GM12878 (cell line): ENCODE data around the gene R3HDM1. TPM values are rescaled to one million over a fixed set of nuclear protein-coding genes. Genes with fewer than 3 reads are reported as not detected.
A peak's percentile ranks its signal among the peaks of the same experiment; 100 is the strongest.

Source experiments
- ATAC-seq: fragments of 200-7000 bp; cut with Tn5 transposase; 3 replicates; pipeline ENCODE4 v1.9.1; 2020; ENCODE audit warnings: mild to moderate bottlenecking, moderate library complexity
- BruUV-seq: library from RNA; stranded (reverse); fragments of 400-500 nt; replicated peaks from 2 replicates; lab custom pipeline; 2021; lab: Mats Ljungman, UMichigan
- CTCF ChIA-PET: fragments of 300-600 bp; sonication (Branson Sonifier 250); formaldehyde crosslinking; extraction: SDS; loops from one replicate; lab custom pipeline; 2021; ENCODE audit warnings: inconsistent platforms; lab: Yijun Ruan, JAX
- POLR2A ChIA-PET: fragments of 350-600 bp; formaldehyde crosslinking; extraction: SDS; loops from one replicate; lab custom pipeline; 2021; ENCODE audit warnings: inconsistent platforms; lab: Charles Lee
- RAD21 ChIA-PET: fragments of 300-600 bp; sonication (Branson Sonifier 250); formaldehyde crosslinking; loops from one replicate; lab custom pipeline; 2023; ENCODE audit warnings: antibody characterized with exemption; ENCODE audit not compliant: unreplicated experiment; lab: Charles Lee
- SMC1A ChIA-PET: fragments of 300-600 bp; sonication (Branson Sonifier 250); formaldehyde crosslinking; loops from one replicate; lab custom pipeline; 2023; ENCODE audit not compliant: unreplicated experiment, uncharacterized antibody; lab: Charles Lee
- DNase-seq: peaks from one replicate; pipeline ENCODE4 v3.0.0-alpha.2; 2011; ENCODE audit warnings: low read depth, low spot score
- FAIRE-seq: peaks from 3 replicates; lab custom pipeline; 2011; peaks lifted over from hg19 to GRCh38; lab: Jason Lieb, UNC
- H2AFZ ChIP-seq: 2 replicates; pipeline ENCODE4 v1.6.0; 2011; ENCODE audit warnings: low read depth, low read length, control low read depth; ENCODE audit not compliant: control insufficient read depth
- H3K27ac ChIP-seq: 2 replicates; pipeline ENCODE4 v1.5.1; 2011; ENCODE audit warnings: control low read depth; ENCODE audit not compliant: control insufficient read depth, insufficient read depth
- H3K27me3 ChIP-seq, 2 experiments: replicated peaks in 1 of 2; 2 replicates each; pipeline versions ENCODE4 v1.6.0 to v1.6.1; 2011; ENCODE audit warnings: low read length in 1 of 2; ENCODE audit not compliant: control insufficient read depth in 2 of 2, insufficient read depth in 2 of 2
- H3K36me3 ChIP-seq, 2 experiments: 2 replicates each; pipeline ENCODE4 v1.5.1; 2011; ENCODE audit warnings: low read length in 1 of 2; ENCODE audit not compliant: control insufficient read depth in 2 of 2, insufficient read depth in 2 of 2
- H3K4me1 ChIP-seq: 2 replicates; pipeline ENCODE4 v1.6.1; 2011; ENCODE audit warnings: mild to moderate bottlenecking, low read length, moderate library complexity, mixed read lengths; ENCODE audit not compliant: control insufficient read depth, insufficient read depth
- H3K4me2 ChIP-seq: 2 replicates; pipeline ENCODE4 v1.6.0; 2011; ENCODE audit warnings: control low read depth; ENCODE audit not compliant: control insufficient read depth, insufficient read depth
- H3K4me3 ChIP-seq: fragments of 200-600 bp; sonication (generic); 2 replicates; pipeline ENCODE4 v1.5.1; 2016
- H3K79me2 ChIP-seq: 2 replicates; pipeline ENCODE4 v1.6.0; 2011; ENCODE audit warnings: low read length; ENCODE audit not compliant: control insufficient read depth, insufficient read depth
- H3K9ac ChIP-seq: 2 replicates; pipeline ENCODE4 v1.8.0; 2011; ENCODE audit warnings: low read length, control low read depth, mixed read lengths; ENCODE audit not compliant: control insufficient read depth, insufficient read depth
- H3K9me3 ChIP-seq: replicated peaks from 3 replicates; pipeline ENCODE4 v1.5.1; 2011; ENCODE audit warnings: mild to moderate bottlenecking, low read length; ENCODE audit not compliant: control insufficient read depth, insufficient read depth
- H4K20me1 ChIP-seq: 2 replicates; pipeline ENCODE4 v1.6.0; 2011; ENCODE audit not compliant: control insufficient read depth, insufficient read depth
- CEBPZ ChIP-seq: fragments of 150-350 bp; IDR thresholded peaks from 2 replicates; pipeline ENCODE4 v1.6.1; 2016; ENCODE audit warnings: low read depth, low read length
- CHD2 ChIP-seq: IDR thresholded peaks from 2 replicates; pipeline ENCODE4 v1.6.1; 2011; ENCODE audit warnings: low read depth, low read length, improper control_type of control experiment, borderline replicate concordance
- EP300 ChIP-seq, 2 experiments: fragments of 150-350 bp in 1 of 2; IDR thresholded peaks; 2 replicates each; pipeline ENCODE4 v1.6.1; 2011 to 2012; ENCODE audit warnings: low read depth in 2 of 2, low read length in 2 of 2, borderline replicate concordance in 1 of 2, improper control_type of control experiment in 1 of 2, inconsistent platforms in 1 of 2; ENCODE audit not compliant: control insufficient read depth in 1 of 2
- ESRRA ChIP-seq: IDR thresholded peaks from 2 replicates; pipeline ENCODE4 v1.6.1; 2012; ENCODE audit warnings: mild to moderate bottlenecking, low read length, improper control_type of control experiment
- ETV6 ChIP-seq, 2 experiments: fragments of 450-650 bp in 1 of 2; IDR thresholded peaks in 1 of 2; conservative IDR thresholded peaks in 1 of 2; 2 replicates each; pipeline ENCODE4 v1.6.1; 2014; ENCODE audit warnings: antibody characterized with exemption in 1 of 2, borderline replicate concordance in 1 of 2, low read depth in 1 of 2, mild to moderate bottlenecking in 1 of 2, moderate library complexity in 1 of 2
- EZH2 ChIP-seq: IDR thresholded peaks from 2 replicates; pipeline ENCODE4 v1.6.1; 2012; ENCODE audit warnings: low read depth, mild to moderate bottlenecking, control low read depth, inconsistent platforms, low read length, borderline replicate concordance; ENCODE audit not compliant: control insufficient read depth
- FOS ChIP-seq: IDR thresholded peaks from 3 replicates; pipeline ENCODE4 v1.6.1; 2011; ENCODE audit warnings: borderline replicate concordance; ENCODE audit not compliant: insufficient read length; ENCODE audit errors: extremely low read depth
- IKZF2 ChIP-seq, 2 experiments: fragments of 450-650 bp; IDR thresholded peaks; 2 replicates each; pipeline ENCODE4 v1.6.1; 2017; ENCODE audit warnings: mild to moderate bottlenecking in 2 of 2, moderate library complexity in 2 of 2
- NFYB ChIP-seq: IDR thresholded peaks from 2 replicates; pipeline ENCODE4 v1.6.1; 2011; ENCODE audit warnings: low read depth, mild to moderate bottlenecking, low read length, improper control_type of control experiment, moderate library complexity; ENCODE audit not compliant: insufficient read depth
- RELB ChIP-seq: fragments of 450-650 bp; IDR thresholded peaks from 2 replicates; pipeline ENCODE4 v1.6.1; 2017; ENCODE audit warnings: low read depth, mild to moderate bottlenecking, moderate library complexity
- RFX5 ChIP-seq: IDR thresholded peaks from 2 replicates; pipeline ENCODE4 v1.6.1; 2011; ENCODE audit warnings: low read depth, low read length, improper control_type of control experiment
- RUNX3 ChIP-seq: IDR thresholded peaks from 2 replicates; pipeline ENCODE4 v1.6.1; 2012; ENCODE audit warnings: low read length, inconsistent platforms
- SREBF1 ChIP-seq: IDR thresholded peaks from 2 replicates; pipeline ENCODE4 v1.6.1; 2012; ENCODE audit warnings: mild to moderate bottlenecking, low read length
- WGBS: methylation state at CpG from one replicate; pipeline ENCODE4 v1.1.6; 2016; ENCODE audit warnings: low lambda C conversion rate; ENCODE audit not compliant: insufficient replicate concordance, insufficient coverage; ENCODE audit errors: missing lambda C conversion rate; 5-methylcytosine and 5-hydroxymethylcytosine counted together
- in situ Hi-C: fragments of 300-500 bp; cut with MboI; formaldehyde crosslinking; loops from 9 replicates; pipeline ENCODE4 v1.14.3; 2018; ENCODE audit warnings: mixed read lengths
- intact Hi-C: fragments of 100-400 bp; cut with micrococcal nuclease; formaldehyde crosslinking; loops from one replicate; pipeline ENCODE4 v1.14.2; 2022; ENCODE audit not compliant: unreplicated experiment
- polyA plus RNA-seq, 11 experiments: library from polyadenylated mRNA; depleted of rRNA in 4 of 11; unstranded in 6 of 11; stranded (reverse) in 5 of 11; fragments of >200 nt; fragmentation: Nextera tagmentation in 4 of 11; fragmentation: Illumina TruSeq in 1 of 11; extraction: Ambion mirVana in 4 of 11; extraction: Trizol in 1 of 11; gene quantifications; 1 replicate in 1 of 11; 2 replicates in 10 of 11; pipeline versions ENCODE4 v1.2.1 to v1.2.3, GENCODE V29; 2011 to 2016; ENCODE audit warnings: inconsistent platforms in 2 of 11, missing spikeins in 2 of 11, low read depth in 1 of 11
- total RNA-seq, 4 experiments: library from RNA; depleted of rRNA in 3 of 4; stranded (reverse); fragments of >200 nt in 3 of 4; fragmentation: Illumina TruSeq in 1 of 4; extraction: Trizol in 1 of 4; gene quantifications; 2 replicates each; pipeline versions ENCODE4 v1.2.1 to v1.2.3, GENCODE V29; 2013 to 2021

Gene R3HDM1
- total and polyA plus RNA-seq, 10 of the 15 experiments (the other 5 are each of a cell fraction or from before 2014, with no cell fraction given) = 16.8 to 89.6 (median 47.7) TPM

- H3K4me3 ChIP-seq = no peak overlapping the region
- no peaks in the 10 kb centered on the region for H4K20me1 ChIP-seq
- no peaks in the 10 kb centered on the region for H3K27me3 ChIP-seq
- H3K36me3 ChIP-seq = peaks cover 3 to 4% of the 10 kb centered on the region in 2 experiments; a peak in 2 of 4 replicates
- 94% methylated on average over 2 of the region's 2 CpGs for WGBS
- H3K4me2 ChIP-seq = no peak overlapping the region
- no peak overlapping the region for H2AFZ ChIP-seq
- H3K9me3 ChIP-seq = no peaks in the 10 kb centered on the region
- no TSS peak for BruUV-seq
- no peaks in the 10 kb centered on the region for H3K4me1 ChIP-seq
- in situ Hi-C loops (no loop called here), intact Hi-C loops (no loop called here)
- peak; percentile 61 for FAIRE-seq
- no peaks in the 10 kb centered on the region for H3K79me2 ChIP-seq
- no peak overlapping the region for H3K9ac ChIP-seq
- no peak for DNase-seq
- ChIA-PET POLR2A (interaction anchor here (0.6 kb wide), 1 partner anchor 15 kb away, joined by 3 read pairs; no protein-coding TSS in a partner anchor), SMC1A (interaction anchor here (1.2 to 2.4 kb wide), 5 partner anchors 10 to 98 kb away, joined by 3 to 7 read pairs (median 5); no protein-coding TSS in a partner anchor), RAD21 (interaction anchor here (0.6 to 1.2 kb wide), 3 partner anchors 10 to 48 kb away, joined by 3 read pairs; no protein-coding TSS in a partner anchor), CTCF (interaction anchor here (0.6 to 1.5 kb wide), 3 partner anchors 9 to 782 kb away, joined by 3 to 4 read pairs (median 3); no protein-coding TSS in a partner anchor)
- no peak for ATAC-seq
- H3K27ac ChIP-seq = no peak overlapping the region
- no peak for TF ChIP-seq CHD2
- TF ChIP-seq EP300 (IDR thresholded peaks at IDR 0.05; ENCODE audit: borderline replicate concordance in 1 of 2, control insufficient read depth in 1 of 2, low read depth in 2 of 2, low read length in 2 of 2) = no peak
- no peak for TF ChIP-seq EZH2
- no peak for TF ChIP-seq ESRRA
- TF ChIP-seq SREBF1 = no peak
- no peak for TF ChIP-seq IKZF2 (IDR thresholded peaks at IDR 0.05)
- no peak for TF ChIP-seq RELB
- no peak for TF ChIP-seq FOS
- TF ChIP-seq NFYB = no peak
- TF ChIP-seq RFX5 = no peak
- no peak for TF ChIP-seq CEBPZ
- no peak for TF ChIP-seq ETV6 (conservative IDR thresholded peaks at IDR 0.05 in 1 of 2, IDR thresholded peaks at IDR 0.05 in 1 of 2; ENCODE audit: borderline replicate concordance in 1 of 2, low read depth in 1 of 2)
- no peak for TF ChIP-seq RUNX3
Observed at GRCh38 chr2:135647836-135648579, 116.7 kb downstream of the R3HDM1 start.
